GM12865 (cell line): Measurements from ENCODE around the gene VANGL2.

ENCODE experiments used
- DNase-seq: peaks from one replicate; pipeline ENCODE4 v3.0.0; 2010; ENCODE audit warnings: low read depth
- H3K4me3 ChIP-seq: 2 replicates; pipeline ENCODE4 v1.5.1; 2011; ENCODE audit warnings: mild to moderate bottlenecking, low read depth, low read length, control low read depth
- CTCF ChIP-seq: IDR thresholded peaks from 2 replicates; pipeline ENCODE4 v1.5.1; 2011; ENCODE audit warnings: low read length, control low read depth, low read depth, inconsistent platforms; ENCODE audit not compliant: insufficient read depth; ENCODE audit errors: missing control alignments

The VANGL2 gene

DNA sequence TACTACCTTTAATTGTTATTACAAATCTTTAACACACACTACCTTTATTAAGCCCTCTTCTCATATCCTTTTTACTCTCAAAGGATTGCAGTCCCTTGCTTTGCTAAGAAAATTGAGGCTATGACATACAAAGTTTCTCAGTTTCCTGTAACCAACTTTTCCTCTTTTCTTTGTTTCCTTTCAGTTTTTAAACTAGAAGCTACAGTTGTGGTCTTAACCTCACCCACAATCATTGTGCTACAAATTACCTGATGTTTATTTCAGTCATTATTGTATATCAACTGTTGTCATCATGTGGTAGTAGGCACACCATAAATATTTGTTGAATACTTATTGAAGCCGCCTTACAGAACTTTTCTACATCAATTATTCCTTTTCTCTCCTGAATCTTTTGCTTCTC, 70.9 kb downstream of the VANGL2 start:
- peak; percentile 40 for DNase-seq

GRCh38 chr1:160472112-160472511, 71.7 kb downstream of the VANGL2 start:
- no peak for DNase-seq
- TF ChIP-seq CTCF, result no peak
- H3K4me3 ChIP-seq, result no peak overlapping the region

More for the DNA sequence above, 70.9 kb downstream of the VANGL2 start:
- no peak overlapping the region for H3K4me3 ChIP-seq
- no peak for TF ChIP-seq CTCF

DNA sequence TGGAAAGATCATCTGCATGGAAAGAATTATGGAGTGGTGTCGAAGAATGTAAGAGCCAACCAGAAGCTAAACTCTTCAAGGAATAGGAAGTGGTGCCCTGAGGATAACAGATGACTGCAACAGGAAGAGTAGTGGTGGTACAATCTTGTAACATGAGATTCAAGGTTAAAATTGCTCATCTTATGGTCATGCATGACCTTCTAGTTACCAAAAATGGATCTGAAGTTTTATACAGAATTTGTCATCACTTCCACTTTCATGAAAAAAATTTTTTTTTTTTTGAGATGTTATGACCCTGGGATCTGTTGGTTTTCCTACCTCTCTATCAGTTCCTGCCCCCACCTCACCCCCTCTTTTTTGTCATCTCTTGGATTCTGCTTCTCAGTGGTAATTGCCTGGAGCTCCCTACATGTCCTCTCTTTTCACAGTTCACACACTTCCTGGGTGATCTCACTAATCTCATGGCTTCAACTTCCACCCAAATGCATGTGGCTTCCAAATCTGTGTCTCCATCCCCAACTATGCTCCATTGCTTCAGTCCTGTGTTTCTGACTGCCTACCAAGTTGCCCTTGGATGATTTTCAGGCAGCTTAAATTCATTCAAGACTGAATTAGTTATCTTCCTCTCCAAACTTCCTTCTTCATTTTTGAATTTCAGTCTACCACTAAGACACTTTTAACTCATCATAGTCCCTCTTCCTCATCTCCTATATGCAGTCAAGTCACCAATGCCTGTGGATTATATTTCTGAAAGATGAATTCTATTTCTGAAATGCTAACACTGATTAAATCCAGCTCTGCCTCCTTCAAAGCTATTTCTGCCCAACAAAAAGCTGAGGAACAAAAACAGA, 74.3 kb downstream of the VANGL2 start:
- DNase-seq, result peak; percentile 66
- no peak for TF ChIP-seq CTCF

More for the DNA sequence above, 74.3 kb downstream of the VANGL2 start:
- H3K4me3 ChIP-seq, result no peak overlapping the region
